KBM-7 (cell line): Measurements from ENCODE around the gene FBXW10B.
"Not testable (repeated sequence)": the region's sequence is repeated elsewhere in the genome, so short reads cannot be mapped to it uniquely, and the experiment has no call there.

Experiments
- DNase-seq: peaks from one replicate; pipeline ENCODE4 v3.0.0-alpha.2; 2015
- in situ Hi-C: fragments of 300-500 bp; cut with MboI; formaldehyde crosslinking; loops from 2 replicates; pipeline ENCODE4 v1.14.3; 2020; ENCODE audit warnings: low sequenced_read_pairs, low pct_unique_long_range_greater_than_20kb, mixed read lengths

Gene FBXW10B

GRCh38 chr17:15619331-15620058 is at the start of gene FBXW10B:
Gene FBXW10B (minus strand): TSS chr17:15619704. CDS start chr17:15619512, 192 bp downstream.
- DNase-seq, in situ Hi-C loops: not testable (repeated sequence)

DNA sequence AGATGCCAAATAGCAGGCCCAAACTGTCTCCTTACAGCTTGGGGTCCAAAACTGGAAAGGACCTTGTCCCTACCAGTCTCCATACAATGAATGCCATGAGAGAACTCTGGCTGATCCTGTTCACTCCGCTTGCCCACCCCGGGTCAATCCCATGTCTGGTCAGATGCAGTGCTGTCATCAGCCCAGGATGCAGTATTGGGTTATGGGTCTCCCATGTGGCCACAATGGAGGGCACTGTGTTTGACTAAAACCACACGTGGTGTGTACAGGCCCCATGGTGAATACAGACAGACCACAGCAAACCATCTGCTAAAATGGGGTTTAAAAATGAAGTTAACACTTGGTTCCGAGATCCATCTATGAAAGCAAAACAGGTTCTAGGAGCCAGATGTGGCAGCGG is 44.2 kb upstream of the FBXW10B start:
- no peak for DNase-seq
- in situ Hi-C loops: no loop called here

DNA sequence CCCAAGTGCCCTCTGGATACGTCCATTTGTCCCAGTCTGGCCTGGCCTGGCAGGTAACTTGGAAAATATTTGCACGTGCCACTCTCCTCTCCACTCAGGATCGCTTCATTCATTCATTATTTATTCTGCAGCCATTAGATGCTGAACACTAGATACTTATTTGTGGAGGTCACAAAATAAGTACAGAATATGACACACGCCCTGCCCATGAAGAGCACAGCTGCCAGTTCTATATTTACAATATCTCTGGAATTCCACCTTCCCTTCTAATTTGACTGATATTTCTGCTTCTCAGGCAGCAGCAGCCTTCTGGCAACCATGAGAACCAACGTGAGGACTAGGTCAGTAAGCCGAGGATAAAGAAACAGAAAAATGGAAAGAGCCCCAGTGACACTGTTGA is 43.7 kb upstream of the FBXW10B start:
- in situ Hi-C loops: no loop called here
- no peak for DNase-seq

- in situ Hi-C loops: no loop called here
- DNase-seq: no peak
Measured at GRCh38 chr17:15662681-15663080, 43.2 kb upstream of the FBXW10B start.

- no peak for DNase-seq
- in situ Hi-C loops: no loop called here
Measured at GRCh38 chr17:15660077-15660476, 40.6 kb upstream of the FBXW10B start.

GRCh38 chr17:15659663-15660062 is 40.2 kb upstream of the FBXW10B start:
- no peak for DNase-seq
- in situ Hi-C loops: no loop called here

- no peak for DNase-seq
- in situ Hi-C loops: no loop called here
Measured at GRCh38 chr17:15659236-15659635, 39.7 kb upstream of the FBXW10B start.

DNA sequence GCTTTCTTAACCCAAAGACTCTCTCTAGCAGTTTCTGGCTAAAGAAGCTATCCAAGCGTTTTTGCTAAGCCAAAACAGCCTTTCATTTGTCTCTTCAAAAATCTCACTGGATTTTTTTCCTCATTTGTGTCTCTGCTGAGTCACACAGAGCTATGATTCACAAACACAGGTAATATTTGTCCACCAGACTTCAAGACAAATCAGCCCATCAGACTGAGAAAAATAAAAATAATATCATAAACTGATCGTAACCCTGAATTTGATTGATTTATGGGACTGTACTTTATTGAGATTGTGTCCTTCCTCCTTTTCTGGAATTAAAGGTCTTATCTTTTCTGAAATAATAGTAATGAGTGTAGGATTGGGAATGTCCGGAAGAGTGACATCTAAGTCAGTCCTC is 38.8 kb upstream of the FBXW10B start:
- DNase-seq: no peak
- in situ Hi-C loops: no loop called here

- in situ Hi-C loops: no loop called here
- DNase-seq: no peak
Measured at GRCh38 chr17:15657868-15658267, 38.4 kb upstream of the FBXW10B start.

DNA sequence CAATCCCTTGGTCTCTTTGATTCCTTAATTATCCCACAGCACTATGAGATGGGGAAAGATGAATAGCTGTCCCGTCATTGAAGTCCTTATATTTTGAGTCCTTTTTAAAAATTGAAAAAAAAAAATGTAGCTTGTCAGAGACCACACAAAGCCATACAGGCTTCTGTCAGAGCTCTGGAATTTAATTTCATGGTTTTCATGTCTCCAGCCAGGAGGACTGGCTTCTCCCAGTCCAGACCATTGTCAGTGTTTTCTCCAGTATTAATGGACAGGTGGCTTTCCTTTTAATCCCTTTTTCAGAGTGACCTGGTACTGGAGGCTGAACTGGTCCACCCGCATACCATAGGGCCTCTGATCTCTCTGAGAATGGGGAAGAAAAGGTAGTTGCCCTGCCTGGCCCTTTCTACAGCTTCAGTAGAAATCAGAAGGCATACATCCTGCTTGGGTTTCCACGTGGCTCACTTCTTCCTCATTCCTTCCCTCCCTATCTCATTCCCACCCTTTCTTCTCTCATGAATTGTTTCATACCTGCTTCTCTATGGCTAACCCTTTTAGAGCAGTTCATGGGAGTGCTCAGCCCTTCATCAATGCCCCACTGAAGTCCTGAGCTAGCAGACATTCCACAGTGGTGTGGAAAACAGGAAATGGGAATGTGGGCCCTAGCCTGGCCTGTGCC is 35.5 kb upstream of the FBXW10B start:
- DNase-seq: peak; percentile 26
- in situ Hi-C loops: no loop called here

DNA sequence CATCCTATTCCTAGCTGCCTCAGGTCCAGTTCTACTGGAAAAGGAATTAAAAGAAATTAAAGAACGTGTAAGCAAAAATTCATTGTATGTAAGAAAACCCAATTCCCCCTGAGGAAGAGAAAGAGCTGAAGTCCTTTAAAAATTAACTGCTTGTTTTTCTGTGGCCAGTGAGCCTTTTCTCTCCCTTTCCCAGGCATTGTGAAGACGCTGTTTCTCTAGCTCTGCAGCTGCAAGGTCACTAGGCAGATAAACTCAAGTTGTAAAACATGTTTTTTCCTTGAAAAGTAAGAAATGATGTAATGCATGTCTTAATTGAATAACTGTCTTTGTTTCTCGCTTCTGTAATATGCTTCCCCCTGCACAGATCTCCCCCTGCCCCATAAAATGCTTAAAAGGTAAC is 34.9 kb upstream of the FBXW10B start:
- DNase-seq, in situ Hi-C loops: not testable (repeated sequence)

DNA sequence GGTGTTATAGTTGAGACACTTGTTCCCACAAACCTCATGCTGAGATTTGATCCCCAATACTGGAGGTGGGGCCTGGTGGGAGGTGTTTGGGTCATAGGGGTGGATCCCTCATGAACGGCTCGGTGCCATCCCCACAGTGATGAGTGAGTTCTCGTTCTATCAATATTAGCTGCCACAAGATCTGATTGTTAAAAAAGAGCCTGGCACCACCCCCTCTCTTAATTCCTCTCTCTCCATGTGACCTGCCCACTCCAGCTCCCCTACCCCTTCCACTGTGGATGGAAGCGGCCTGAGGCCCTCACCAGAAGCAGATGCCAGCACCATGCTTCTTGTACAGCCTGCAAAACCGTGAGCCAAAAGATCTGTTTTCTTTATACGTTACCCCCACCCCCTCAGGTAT is 33.5 kb upstream of the FBXW10B start:
- no peak for DNase-seq
- in situ Hi-C loops: no loop called here

GRCh38 chr17:15651583-15652110 is 32.1 kb upstream of the FBXW10B start:
- in situ Hi-C loops: no loop called here
- peak; percentile 94 for DNase-seq

- in situ Hi-C loops: no loop called here
- no peak for DNase-seq
Measured at GRCh38 chr17:15650741-15651582, 31.5 kb upstream of the FBXW10B start.

GRCh38 chr17:15649861-15650421 is 30.4 kb upstream of the FBXW10B start:
- in situ Hi-C loops: no loop called here
- DNase-seq: no peak

DNA sequence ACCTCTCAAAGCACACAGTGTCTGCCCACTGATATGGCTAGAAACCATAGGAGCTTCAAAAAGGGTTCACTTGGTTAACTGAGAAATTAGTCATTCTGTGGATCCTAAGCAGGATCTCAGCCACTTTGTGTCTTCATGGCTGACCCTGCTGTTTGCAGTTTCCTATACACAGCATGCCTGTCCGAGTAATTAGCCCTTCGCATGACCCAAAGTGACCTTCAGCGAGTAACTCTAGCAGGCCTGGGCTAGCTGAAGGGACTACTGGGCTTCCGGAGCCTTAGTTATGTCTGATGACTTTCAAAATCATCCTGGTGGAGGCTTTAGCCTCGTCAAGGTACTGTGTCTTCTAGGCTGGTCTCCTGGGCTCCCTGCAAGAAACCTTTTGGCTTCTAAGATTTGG is 28.9 kb upstream of the FBXW10B start:
- DNase-seq: no peak
- in situ Hi-C loops: no loop called here

- DNase-seq, in situ Hi-C loops: not testable (repeated sequence)
Measured at GRCh38 chr17:15645942-15646312, 26.4 kb upstream of the FBXW10B start.

GRCh38 chr17:15645099-15645941 is 25.8 kb upstream of the FBXW10B start:
- DNase-seq, in situ Hi-C loops: not testable (repeated sequence)
